ENCODE results near the gene TMTC3.

TMTC3 gene

GRCh38 chr12:88228720-88229119, 86.6 kb downstream of the TMTC3 start:
- TF ChIP-seq CTCF (conservative IDR thresholded peaks at IDR 0.05; ENCODE audit: low read depth, low read length): no peak
- H3K4me3 ChIP-seq (IDR thresholded peaks at IDR 0.05; ENCODE audit: insufficient read depth, low read depth, low read length): no peak overlapping the region
- no peak overlapping the region for H2AFZ ChIP-seq (ENCODE audit: low read depth)
- no peak overlapping the region for H3K4me2 ChIP-seq
- no peaks in the 10 kb centered on the region for H3K79me2 ChIP-seq (ENCODE audit: insufficient read depth, low read depth)
- no peaks in the 10 kb centered on the region for H4K20me1 ChIP-seq (ENCODE audit: insufficient read depth)
- H3K4me1 ChIP-seq (ENCODE audit: low read depth, poor library complexity, severe bottlenecking): no peaks in the 10 kb centered on the region
- H3K36me3 ChIP-seq (ENCODE audit: insufficient read depth): no peaks in the 10 kb centered on the region
- no peaks in the 10 kb centered on the region for H3K27me3 ChIP-seq (ENCODE audit: insufficient read depth, low read depth)
- no peak overlapping the region for H3K9ac ChIP-seq
- H3K27ac ChIP-seq: no peak overlapping the region

- Histone ChIP-seq H4K20me1 (ENCODE audit: insufficient read depth) (no peaks in the 10 kb centered on the region), H3K4me1 (ENCODE audit: low read depth, poor library complexity, severe bottlenecking) (no peaks in the 10 kb centered on the region), H3K4me3 (IDR thresholded peaks at IDR 0.05; ENCODE audit: insufficient read depth, low read depth, low read length) (no peak overlapping the region), H3K9ac (no peak overlapping the region), H3K27me3 (ENCODE audit: insufficient read depth, low read depth) (no peaks in the 10 kb centered on the region), H3K4me2 (no peak overlapping the region), H3K79me2 (ENCODE audit: insufficient read depth, low read depth) (no peaks in the 10 kb centered on the region), H3K36me3 (ENCODE audit: insufficient read depth) (no peaks in the 10 kb centered on the region), H2AFZ (ENCODE audit: low read depth) (no peak overlapping the region), H3K27ac (no peak overlapping the region)
- TF ChIP-seq CTCF (conservative IDR thresholded peaks at IDR 0.05; ENCODE audit: low read depth, low read length): no peak
Observed at GRCh38 chr12:88230271-88230670, 88.2 kb downstream of the TMTC3 start.

- Histone ChIP-seq H3K4me1 (ENCODE audit: low read depth, poor library complexity, severe bottlenecking) (no peaks in the 10 kb centered on the region), H4K20me1 (ENCODE audit: insufficient read depth) (no peaks in the 10 kb centered on the region), H3K4me2 (no peak overlapping the region), H3K9ac (no peak overlapping the region), H3K27me3 (ENCODE audit: insufficient read depth, low read depth) (no peaks in the 10 kb centered on the region), H2AFZ (ENCODE audit: low read depth) (no peak overlapping the region), H3K36me3 (ENCODE audit: insufficient read depth) (no peaks in the 10 kb centered on the region), H3K79me2 (ENCODE audit: insufficient read depth, low read depth) (no peaks in the 10 kb centered on the region), H3K4me3 (IDR thresholded peaks at IDR 0.05; ENCODE audit: insufficient read depth, low read depth, low read length) (no peak overlapping the region), H3K27ac (no peak overlapping the region)
- no peak for TF ChIP-seq CTCF (conservative IDR thresholded peaks at IDR 0.05; ENCODE audit: low read depth, low read length)
Observed at GRCh38 chr12:88235183-88235833, 93.2 kb downstream of the TMTC3 start.

- H3K27ac ChIP-seq: no peak overlapping the region
- peaks cover 9% of the 10 kb centered on the region for H3K4me1 ChIP-seq (ENCODE audit: low read depth, poor library complexity, severe bottlenecking)
- H3K27me3 ChIP-seq (ENCODE audit: insufficient read depth, low read depth): no peaks in the 10 kb centered on the region
- no peaks in the 10 kb centered on the region; the same call in 1 of the 2 replicates for H3K79me2 ChIP-seq (ENCODE audit: insufficient read depth, low read depth)
- no peak for TF ChIP-seq CTCF (conservative IDR thresholded peaks at IDR 0.05; ENCODE audit: low read depth, low read length)
- H3K36me3 ChIP-seq (ENCODE audit: insufficient read depth): no peaks in the 10 kb centered on the region
- no peak overlapping the region for H2AFZ ChIP-seq (ENCODE audit: low read depth)
- no peak overlapping the region for H3K4me3 ChIP-seq (IDR thresholded peaks at IDR 0.05; ENCODE audit: insufficient read depth, low read depth, low read length)
- H4K20me1 ChIP-seq (ENCODE audit: insufficient read depth): no peaks in the 10 kb centered on the region
- no peak overlapping the region for H3K9ac ChIP-seq
- no peak overlapping the region for H3K4me2 ChIP-seq
Observed at GRCh38 chr12:88237954-88238353, 95.8 kb downstream of the TMTC3 start.

Data from KMS-11 (cell line).